HCT116 (cell line): ENCODE data around the gene HOXA7. TPM values are rescaled to one million over a fixed set of nuclear protein-coding genes. Genes with fewer than 3 reads are reported as not detected.

Experiments
- ATAC-seq: fragments of 200-7000 bp; cut with Tn5 transposase; 2 replicates; pipeline ENCODE4 v1.9.1; 2020; ENCODE audit warnings: mild to moderate bottlenecking, moderate library complexity
- BruUV-seq: library from RNA; stranded (reverse); fragments of 400-500 nt; replicated peaks from 2 replicates; lab custom pipeline; 2021; lab: Mats Ljungman, UMichigan
- CTCF ChIA-PET: fragments of 300-600 bp; sonication (Branson Sonifier 250); formaldehyde crosslinking; loops from one replicate; lab custom pipeline; 2021; ENCODE audit warnings: antibody characterized with exemption; lab: Charles Lee
- POLR2A ChIA-PET: fragments of 300-600, 350-600 bp; sonication (Branson Sonifier 250); formaldehyde crosslinking; loops from one replicate; lab custom pipeline; 2021; ENCODE audit warnings: antibody characterized with exemption; lab: Charles Lee
- RAD21 ChIA-PET, 2 experiments: fragments of 300-600 bp; sonication (Branson Sonifier 250); formaldehyde crosslinking; loops; one replicate each; lab custom pipeline; 2023; ENCODE audit warnings: low total read pairs in 2 of 2; ENCODE audit not compliant: uncharacterized antibody in 2 of 2, unreplicated experiment in 2 of 2, low non-redundant PET in 1 of 2; lab: Charles Lee
- DNase-seq: peaks from one replicate; pipeline ENCODE4 v3.0.0-alpha.2; 2010; ENCODE audit warnings: low read depth, low spot score
- H2AFZ ChIP-seq: fragments of 200-600 bp; shearing (Covaris generic), sonication (generic); 2 replicates; pipeline ENCODE4 v1.6.1; 2017; ENCODE audit warnings: low read depth, mixed run types, mixed read lengths, antibody characterized with exemption, low read length; ENCODE audit not compliant: poor library complexity, severe bottlenecking
- H3K27ac ChIP-seq: 2 replicates; pipeline ENCODE4 v1.5.1; 2012; ENCODE audit warnings: low read depth, low read length
- H3K27me3 ChIP-seq: fragments of 200-600 bp; sonication (generic); 2 replicates; pipeline ENCODE4 v1.6.1; 2016; ENCODE audit warnings: mixed run types, low read length, mixed read lengths; ENCODE audit not compliant: insufficient read depth
- H3K36me3 ChIP-seq, 2 experiments: fragments of 200-500 bp in 1 of 2; fragments of 200-600 bp in 1 of 2; sonication (Bioruptor generic) in 1 of 2; sonication (generic) in 1 of 2; 2 replicates each; pipeline versions ENCODE4 v1.5.1 to v1.6.1; 2014 to 2016; ENCODE audit warnings: low read length in 2 of 2, inconsistent platforms in 1 of 2, mixed read lengths in 1 of 2, mixed run types in 1 of 2; ENCODE audit not compliant: insufficient read depth in 2 of 2, control insufficient read depth in 1 of 2
- H3K4me1 ChIP-seq, 2 experiments: fragments of 200-600 bp in 1 of 2; sonication (generic) in 1 of 2; 2 replicates each; pipeline versions ENCODE4 v1.5.1 to v1.6.1; 2012 to 2017; ENCODE audit warnings: low read length in 2 of 2, inconsistent platforms in 1 of 2, mild to moderate bottlenecking in 1 of 2, mixed read lengths in 1 of 2, mixed run types in 1 of 2, moderate library complexity in 1 of 2; ENCODE audit not compliant: insufficient read depth in 2 of 2, control insufficient read depth in 1 of 2
- H3K4me2 ChIP-seq: fragments of 200-600 bp; sonication (generic); 2 replicates; pipeline ENCODE4 v1.6.1; 2017; ENCODE audit warnings: mixed run types, low read length, mixed read lengths
- H3K4me3 ChIP-seq, 2 experiments: fragments of 200-600 bp in 1 of 2; sonication (generic) in 1 of 2; replicated peaks in 1 of 2; 2 replicates each; pipeline ENCODE4 v1.5.1; 2011 to 2016; ENCODE audit warnings: low read length in 2 of 2, control low read depth in 1 of 2, low read depth in 1 of 2, mild to moderate bottlenecking in 1 of 2, mixed read lengths in 1 of 2, mixed run types in 1 of 2
- H3K79me2 ChIP-seq: fragments of 200-600 bp; sonication (generic); 2 replicates; pipeline ENCODE4 v1.6.1; 2017; ENCODE audit warnings: mild to moderate bottlenecking, mixed run types, low read length, moderate library complexity, mixed read lengths; ENCODE audit not compliant: insufficient read depth
- H3K9ac ChIP-seq: fragments of 200-600 bp; sonication (generic); 2 replicates; pipeline ENCODE4 v1.6.1; 2016; ENCODE audit warnings: low read length, mixed read lengths
- H3K9me2 ChIP-seq: fragments of 200-600 bp; sonication (generic), shearing (Covaris generic); 2 replicates; pipeline ENCODE4 v1.6.1; 2017; ENCODE audit warnings: mixed run types, mild to moderate bottlenecking, moderate library complexity; ENCODE audit not compliant: insufficient read depth
- H3K9me3 ChIP-seq, 2 experiments: fragments of 200-500 bp in 1 of 2; fragments of 200-600 bp in 1 of 2; sonication (Bioruptor generic) in 1 of 2; sonication (generic) in 1 of 2; 2 replicates each; pipeline ENCODE4 v1.6.1; 2014 to 2017; ENCODE audit warnings: low read length in 2 of 2, mixed read lengths in 2 of 2, inconsistent platforms in 1 of 2, low read depth in 1 of 2, mild to moderate bottlenecking in 1 of 2, mixed run types in 1 of 2, moderate library complexity in 1 of 2; ENCODE audit not compliant: control insufficient read depth in 1 of 2, insufficient read depth in 1 of 2
- H4K20me1 ChIP-seq: fragments of 200-600 bp; sonication (generic), shearing (Covaris generic); 2 replicates; pipeline ENCODE4 v1.6.1; 2017; ENCODE audit warnings: mixed run types, mild to moderate bottlenecking, moderate library complexity; ENCODE audit not compliant: insufficient read depth
- CBX3 ChIP-seq: IDR thresholded peaks from 2 replicates; pipeline ENCODE4 v1.6.1; 2012; ENCODE audit warnings: low read depth
- CEBPB ChIP-seq: IDR thresholded peaks from 2 replicates; pipeline ENCODE4 v1.6.1; 2012; ENCODE audit warnings: low read depth
- EGR1 ChIP-seq: IDR thresholded peaks from 2 replicates; pipeline ENCODE4 v1.6.1; 2012; ENCODE audit warnings: low read depth
- ELF1 ChIP-seq: IDR thresholded peaks from 2 replicates; pipeline ENCODE4 v1.6.1; 2012; ENCODE audit warnings: low read depth, borderline replicate concordance
- FOSL1 ChIP-seq: IDR thresholded peaks from 2 replicates; pipeline ENCODE4 v1.6.1; 2012; ENCODE audit warnings: low read depth
- JUND ChIP-seq: IDR thresholded peaks from 2 replicates; pipeline ENCODE4 v1.6.1; 2012
- POLR2A ChIP-seq: IDR thresholded peaks from 2 replicates; pipeline ENCODE4 v1.7.0; 2011; ENCODE audit warnings: borderline replicate concordance; ENCODE audit not compliant: insufficient read depth, insufficient read length; ENCODE audit errors: extremely low read depth
- POLR2AphosphoS5 ChIP-seq: IDR thresholded peaks from 2 replicates; pipeline ENCODE4 v1.6.1; 2011; ENCODE audit warnings: mild to moderate bottlenecking, low read depth, low read length, moderate library complexity
- RAD21 ChIP-seq: IDR thresholded peaks from 2 replicates; pipeline ENCODE4 v1.6.1; 2012; ENCODE audit warnings: low read depth, mild to moderate bottlenecking
- SP1 ChIP-seq: IDR thresholded peaks from 2 replicates; pipeline ENCODE4 v1.6.1; 2012; ENCODE audit warnings: low read depth
- SRF ChIP-seq: IDR thresholded peaks from 2 replicates; pipeline ENCODE4 v1.6.1; 2012; ENCODE audit warnings: low read depth
- TCF7L2 ChIP-seq: IDR thresholded peaks from 2 replicates; pipeline ENCODE4 v1.7.0; 2011; ENCODE audit warnings: borderline replicate concordance, inconsistent platforms; ENCODE audit not compliant: insufficient read depth, insufficient read length; ENCODE audit errors: extremely low read depth
- YY1 ChIP-seq: IDR thresholded peaks from 2 replicates; pipeline ENCODE4 v1.6.1; 2011; ENCODE audit warnings: low read length, low read depth, moderate library complexity, mild to moderate bottlenecking; ENCODE audit not compliant: insufficient replicate concordance; ENCODE audit errors: extremely low read depth
- ZFX ChIP-seq: fragments of 450-650 bp; IDR thresholded peaks from 2 replicates; pipeline ENCODE4 v1.6.1; 2017
- ZNF274 ChIP-seq: fragments of 200-500 bp; sonication (Bioruptor generic); IDR thresholded peaks from 2 replicates; pipeline ENCODE4 v1.6.1; 2014; ENCODE audit warnings: mild to moderate bottlenecking, low read depth, low read length, inconsistent platforms
- intact Hi-C: fragments of 100-400 bp; cut with micrococcal nuclease; formaldehyde crosslinking; loops from 2 replicates; pipeline ENCODE4 v1.10.0; 2022
- total RNA-seq: library from RNA; stranded (reverse); gene quantifications from one replicate; pipeline ENCODE4 v1.2.1, GENCODE V29; 2021; ENCODE audit not compliant: unreplicated experiment
- TF ChIP-seq, protein P1 (sequence below): IDR thresholded peaks from 2 replicates; pipeline ENCODE4 v1.6.1; 2011; ENCODE audit warnings: mild to moderate bottlenecking, low read length, moderate library complexity; ENCODE audit not compliant: insufficient replicate concordance; ENCODE audit errors: extremely low read depth
- TF ChIP-seq, protein P2 (sequence below): IDR thresholded peaks from 2 replicates; pipeline ENCODE4 v1.6.1; 2012
- TF ChIP-seq, protein P3 (sequence below): IDR thresholded peaks from 2 replicates; pipeline ENCODE4 v1.6.1; 2012; ENCODE audit warnings: low read depth
- TF ChIP-seq, protein P4 (sequence below): IDR thresholded peaks from 2 replicates; pipeline ENCODE4 v1.6.1; 2012

HOXA7 gene
- total RNA-seq, 1 experiment from 2014 or later = 15.0 TPM

DNA sequence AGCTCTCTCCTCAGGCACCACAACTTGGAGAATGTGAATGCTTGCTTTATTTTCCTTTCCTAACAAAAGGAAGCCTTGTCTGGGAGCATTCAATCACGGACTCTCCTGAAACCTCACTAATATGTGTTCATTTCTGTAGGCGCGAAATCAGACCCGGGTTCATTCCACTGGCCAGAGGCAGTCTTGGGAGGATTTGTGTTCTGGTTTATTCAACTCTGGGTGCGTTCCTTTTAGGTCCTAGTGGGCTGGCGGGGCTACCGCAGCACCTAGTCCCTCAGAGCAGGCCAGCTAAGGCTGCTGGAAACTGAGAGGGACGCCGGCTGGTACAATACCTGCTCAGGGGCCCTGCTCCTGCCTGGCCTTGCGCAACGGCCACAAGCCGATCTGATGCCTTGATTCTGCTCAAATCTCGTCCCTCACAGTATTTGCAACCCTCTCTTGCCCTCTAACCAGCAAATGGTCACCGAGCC is 33.4 kb downstream of the HOXA7 start:
- Histone ChIP-seq H3K79me2 (no peaks in the 10 kb centered on the region), H3K36me3 (no peaks in the 10 kb centered on the region), H3K4me3 (no peak overlapping the region), H3K27me3 (peaks cover 36% of the 10 kb centered on the region; the same call in 1 of the 2 replicates), H3K4me1 (peaks cover 33 to 75% of the 10 kb centered on the region in 2 experiments), H3K9me3 (no peaks in the 10 kb centered on the region), H3K9me2 (no peaks in the 10 kb centered on the region), H3K9ac (no peak overlapping the region), H2AFZ (no peak overlapping the region), H4K20me1 (no peaks in the 10 kb centered on the region), H3K4me2 (peak overlapping the region; percentile 76; the same call in 1 of the 2 replicates), H3K27ac (no peak overlapping the region)
- intact Hi-C loops = no loop called here
- ATAC-seq (no peak), DNase-seq (no peak)
- BruUV-seq = no TSS peak
- CTCF ChIA-PET = no interaction called here
- TF ChIP-seq SRF (no peak), ZNF274 (no peak), FOSL1 (no peak), ELF1 (no peak), ZFX (no peak), POLR2AphosphoS5 (no peak), EGR1 (no peak), JUND (no peak), POLR2A (no peak), RAD21 (no peak), TCF7L2 (no peak), SP1 (no peak), CEBPB (no peak), YY1 (no peak), CBX3 (no peak)
- TF ChIP-seq, protein P1, sequence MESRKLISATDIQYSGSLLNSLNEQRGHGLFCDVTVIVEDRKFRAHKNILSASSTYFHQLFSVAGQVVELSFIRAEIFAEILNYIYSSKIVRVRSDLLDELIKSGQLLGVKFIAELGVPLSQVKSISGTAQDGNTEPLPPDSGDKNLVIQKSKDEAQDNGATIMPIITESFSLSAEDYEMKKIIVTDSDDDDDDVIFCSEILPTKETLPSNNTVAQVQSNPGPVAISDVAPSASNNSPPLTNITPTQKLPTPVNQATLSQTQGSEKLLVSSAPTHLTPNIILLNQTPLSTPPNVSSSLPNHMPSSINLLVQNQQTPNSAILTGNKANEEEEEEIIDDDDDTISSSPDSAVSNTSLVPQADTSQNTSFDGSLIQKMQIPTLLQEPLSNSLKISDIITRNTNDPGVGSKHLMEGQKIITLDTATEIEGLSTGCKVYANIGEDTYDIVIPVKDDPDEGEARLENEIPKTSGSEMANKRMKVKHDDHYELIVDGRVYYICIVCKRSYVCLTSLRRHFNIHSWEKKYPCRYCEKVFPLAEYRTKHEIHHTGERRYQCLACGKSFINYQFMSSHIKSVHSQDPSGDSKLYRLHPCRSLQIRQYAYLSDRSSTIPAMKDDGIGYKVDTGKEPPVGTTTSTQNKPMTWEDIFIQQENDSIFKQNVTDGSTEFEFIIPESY = no peak
- TF ChIP-seq, protein P2, sequence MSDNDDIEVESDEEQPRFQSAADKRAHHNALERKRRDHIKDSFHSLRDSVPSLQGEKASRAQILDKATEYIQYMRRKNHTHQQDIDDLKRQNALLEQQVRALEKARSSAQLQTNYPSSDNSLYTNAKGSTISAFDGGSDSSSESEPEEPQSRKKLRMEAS = no peak
- TF ChIP-seq, protein P3, sequence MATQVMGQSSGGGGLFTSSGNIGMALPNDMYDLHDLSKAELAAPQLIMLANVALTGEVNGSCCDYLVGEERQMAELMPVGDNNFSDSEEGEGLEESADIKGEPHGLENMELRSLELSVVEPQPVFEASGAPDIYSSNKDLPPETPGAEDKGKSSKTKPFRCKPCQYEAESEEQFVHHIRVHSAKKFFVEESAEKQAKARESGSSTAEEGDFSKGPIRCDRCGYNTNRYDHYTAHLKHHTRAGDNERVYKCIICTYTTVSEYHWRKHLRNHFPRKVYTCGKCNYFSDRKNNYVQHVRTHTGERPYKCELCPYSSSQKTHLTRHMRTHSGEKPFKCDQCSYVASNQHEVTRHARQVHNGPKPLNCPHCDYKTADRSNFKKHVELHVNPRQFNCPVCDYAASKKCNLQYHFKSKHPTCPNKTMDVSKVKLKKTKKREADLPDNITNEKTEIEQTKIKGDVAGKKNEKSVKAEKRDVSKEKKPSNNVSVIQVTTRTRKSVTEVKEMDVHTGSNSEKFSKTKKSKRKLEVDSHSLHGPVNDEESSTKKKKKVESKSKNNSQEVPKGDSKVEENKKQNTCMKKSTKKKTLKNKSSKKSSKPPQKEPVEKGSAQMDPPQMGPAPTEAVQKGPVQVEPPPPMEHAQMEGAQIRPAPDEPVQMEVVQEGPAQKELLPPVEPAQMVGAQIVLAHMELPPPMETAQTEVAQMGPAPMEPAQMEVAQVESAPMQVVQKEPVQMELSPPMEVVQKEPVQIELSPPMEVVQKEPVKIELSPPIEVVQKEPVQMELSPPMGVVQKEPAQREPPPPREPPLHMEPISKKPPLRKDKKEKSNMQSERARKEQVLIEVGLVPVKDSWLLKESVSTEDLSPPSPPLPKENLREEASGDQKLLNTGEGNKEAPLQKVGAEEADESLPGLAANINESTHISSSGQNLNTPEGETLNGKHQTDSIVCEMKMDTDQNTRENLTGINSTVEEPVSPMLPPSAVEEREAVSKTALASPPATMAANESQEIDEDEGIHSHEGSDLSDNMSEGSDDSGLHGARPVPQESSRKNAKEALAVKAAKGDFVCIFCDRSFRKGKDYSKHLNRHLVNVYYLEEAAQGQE = no peak
- TF ChIP-seq, protein P4, sequence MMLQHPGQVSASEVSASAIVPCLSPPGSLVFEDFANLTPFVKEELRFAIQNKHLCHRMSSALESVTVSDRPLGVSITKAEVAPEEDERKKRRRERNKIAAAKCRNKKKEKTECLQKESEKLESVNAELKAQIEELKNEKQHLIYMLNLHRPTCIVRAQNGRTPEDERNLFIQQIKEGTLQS = no peak
- POLR2A ChIA-PET = no interaction called here
- RAD21 ChIA-PET = no interaction called here
